Neural cell (in vitro differentiated cells): ENCODE data around the gene NKPD1. TPM values are rescaled to one million over a fixed set of nuclear protein-coding genes. Genes with fewer than 3 reads are reported as not detected.

Experiments
- H2AFZ ChIP-seq: fragments of 200-600, 300-800 bp; sonication (generic), shearing (Covaris generic); 2 replicates; pipeline ENCODE4 v1.6.0; 2014; ENCODE audit warnings: low read depth, mild to moderate bottlenecking, antibody characterized with exemption, low read length, moderate library complexity
- H3F3A ChIP-seq: fragments of 200-600 bp; shearing (Covaris generic); 2 replicates; pipeline ENCODE4 v1.6.1; 2016; ENCODE audit warnings: mild to moderate bottlenecking, moderate library complexity, mixed read lengths, antibody characterized with exemption, low read length; ENCODE audit not compliant: insufficient read depth, poor library complexity, severe bottlenecking
- H3K27ac ChIP-seq: fragments of 200-600, 300-800 bp; sonication (generic), shearing (Covaris generic); 2 replicates; pipeline ENCODE4 v1.5.1; 2014; ENCODE audit warnings: mild to moderate bottlenecking, low read length, moderate library complexity
- H3K27me3 ChIP-seq: fragments of 300-800, 200-600 bp; sonication (generic), shearing (Covaris generic); 2 replicates; pipeline ENCODE4 v1.6.0; 2014; ENCODE audit warnings: mild to moderate bottlenecking, low read depth, low read length, moderate library complexity; ENCODE audit not compliant: insufficient read depth
- H3K36me3 ChIP-seq: fragments of 300-800, 200-600 bp; sonication (generic), shearing (Covaris generic); 2 replicates; pipeline ENCODE4 v1.5.1; 2014; ENCODE audit warnings: mild to moderate bottlenecking, antibody characterized with exemption, low read length, moderate library complexity; ENCODE audit not compliant: insufficient read depth
- H3K4me2 ChIP-seq: fragments of 300-800, 200-600 bp; sonication (generic), shearing (Covaris generic); 2 replicates; pipeline ENCODE4 v1.6.0; 2014; ENCODE audit warnings: mild to moderate bottlenecking, low read length
- H3K4me3 ChIP-seq: fragments of 300-800, 200-600 bp; sonication (generic), shearing (Covaris generic); 2 replicates; pipeline ENCODE4 v1.5.1; 2014; ENCODE audit warnings: mild to moderate bottlenecking, low read length, moderate library complexity
- H3K79me2 ChIP-seq: fragments of 200-600 bp; shearing (Covaris generic); replicated peaks from 2 replicates; pipeline ENCODE4 v1.6.0; 2014; ENCODE audit warnings: mild to moderate bottlenecking, low read length, moderate library complexity; ENCODE audit not compliant: insufficient read depth
- H3K9ac ChIP-seq: fragments of 300-800, 200-600 bp; sonication (generic), shearing (Covaris generic); 2 replicates; pipeline ENCODE4 v1.6.1; 2016; ENCODE audit warnings: mild to moderate bottlenecking, low read length, mixed read lengths
- H3K9me2 ChIP-seq: fragments of 200-600 bp; shearing (Covaris generic); 2 replicates; pipeline ENCODE4 v1.6.1; 2016; ENCODE audit warnings: mild to moderate bottlenecking, low read length, mixed read lengths; ENCODE audit not compliant: insufficient read depth
- H3K9me3 ChIP-seq: fragments of 200-600, 300-800 bp; sonication (generic), shearing (Covaris generic); 2 replicates; pipeline ENCODE4 v1.6.1; 2016; ENCODE audit warnings: mild to moderate bottlenecking, mixed run types, low read length, moderate library complexity, mixed read lengths
- H4K20me1 ChIP-seq: fragments of 200-600 bp; shearing (Covaris generic); 2 replicates; pipeline ENCODE4 v1.6.1; 2016; ENCODE audit warnings: mild to moderate bottlenecking, mixed run types; ENCODE audit not compliant: insufficient read depth
- EP300 ChIP-seq: fragments of 450-650 bp; conservative IDR thresholded peaks from 2 replicates; pipeline ENCODE4 v1.6.1; 2014; ENCODE audit warnings: antibody characterized with exemption, mild to moderate bottlenecking, moderate library complexity; ENCODE audit not compliant: poor library complexity, severe bottlenecking
- EZH2 ChIP-seq: fragments of 200-600, 300-800 bp; shearing (Covaris generic), sonication (generic); IDR thresholded peaks from 2 replicates; pipeline ENCODE4 v1.6.1; 2014; ENCODE audit warnings: antibody characterized with exemption, low read length, borderline replicate concordance, mild to moderate bottlenecking; ENCODE audit not compliant: insufficient read depth, poor library complexity, severe bottlenecking
- MXI1 ChIP-seq: fragments of 450-650 bp; conservative IDR thresholded peaks from 2 replicates; pipeline ENCODE4 v1.6.1; 2014; ENCODE audit warnings: antibody characterized with exemption, mild to moderate bottlenecking; ENCODE audit not compliant: poor library complexity, severe bottlenecking
- POLR2AphosphoS5 ChIP-seq: IDR thresholded peaks from 2 replicates; pipeline ENCODE4 v1.6.1; 2012
- RAD21 ChIP-seq: fragments of 450-650 bp; conservative IDR thresholded peaks from 2 replicates; pipeline ENCODE4 v1.6.1; 2014; ENCODE audit warnings: antibody characterized with exemption, mild to moderate bottlenecking, moderate library complexity
- SMC3 ChIP-seq: fragments of 450-650 bp; conservative IDR thresholded peaks from 2 replicates; pipeline ENCODE4 v1.6.1; 2014; ENCODE audit warnings: antibody characterized with exemption, mild to moderate bottlenecking, moderate library complexity; ENCODE audit not compliant: poor library complexity
- TAF1 ChIP-seq: IDR thresholded peaks from 2 replicates; pipeline ENCODE4 v1.6.1; 2012; ENCODE audit warnings: low read depth
- polyA plus RNA-seq: library from polyadenylated mRNA; depleted of rRNA; stranded (reverse); fragments of >200 nt; gene quantifications from 2 replicates; pipeline ENCODE4 v1.2.3, GENCODE V29; 2014
- TF ChIP-seq, protein P1 (sequence below): IDR thresholded peaks from 2 replicates; pipeline ENCODE4 v1.6.1; 2012; ENCODE audit warnings: borderline replicate concordance
- TF ChIP-seq, protein P2 (sequence below): fragments of 450-650 bp; IDR thresholded peaks from 2 replicates; pipeline ENCODE4 v1.5.1; 2014; ENCODE audit warnings: antibody characterized with exemption, mild to moderate bottlenecking, moderate library complexity; ENCODE audit not compliant: poor library complexity, severe bottlenecking

NKPD1 gene
- polyA plus RNA-seq, 1 donor from 2014 or later, result 2.8 TPM

DNA sequence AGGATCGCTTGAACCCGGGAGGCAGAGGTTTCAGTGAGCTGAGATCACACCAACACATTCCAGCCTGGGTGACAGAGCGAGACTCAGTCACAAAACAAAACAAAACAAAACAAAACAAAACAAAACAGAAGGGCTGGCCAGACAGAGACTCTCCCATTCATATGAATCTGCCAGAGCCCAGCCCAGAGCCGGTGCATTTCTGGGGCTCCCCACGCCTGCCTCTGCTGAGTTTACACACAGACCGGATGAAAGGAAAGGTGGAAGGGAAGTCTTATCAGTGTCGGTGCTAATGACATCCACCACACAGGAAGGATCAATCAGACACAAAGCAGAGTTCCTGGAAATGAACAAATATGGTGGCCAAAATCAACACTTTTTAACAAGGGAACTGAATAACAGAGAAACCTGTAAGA, 10.4 kb upstream of the NKPD1 start:
- Histone ChIP-seq H3K9me3 (no peaks in the 10 kb centered on the region), H2AFZ (no peak overlapping the region), H3K27me3 (no peaks in the 10 kb centered on the region), H3F3A (no peaks in the 10 kb centered on the region), H3K9me2 (no peaks in the 10 kb centered on the region), H3K27ac (no peak overlapping the region), H4K20me1 (no peaks in the 10 kb centered on the region), H3K4me3 (no peak overlapping the region), H3K9ac (no peak overlapping the region), H3K4me2 (no peak overlapping the region), H3K36me3 (no peaks in the 10 kb centered on the region), H3K79me2 (no peaks in the 10 kb centered on the region)
- TF ChIP-seq POLR2AphosphoS5, result no peak
- TF ChIP-seq EZH2, result no peak
- no peak for TF ChIP-seq TAF1
- TF ChIP-seq, protein P1, sequence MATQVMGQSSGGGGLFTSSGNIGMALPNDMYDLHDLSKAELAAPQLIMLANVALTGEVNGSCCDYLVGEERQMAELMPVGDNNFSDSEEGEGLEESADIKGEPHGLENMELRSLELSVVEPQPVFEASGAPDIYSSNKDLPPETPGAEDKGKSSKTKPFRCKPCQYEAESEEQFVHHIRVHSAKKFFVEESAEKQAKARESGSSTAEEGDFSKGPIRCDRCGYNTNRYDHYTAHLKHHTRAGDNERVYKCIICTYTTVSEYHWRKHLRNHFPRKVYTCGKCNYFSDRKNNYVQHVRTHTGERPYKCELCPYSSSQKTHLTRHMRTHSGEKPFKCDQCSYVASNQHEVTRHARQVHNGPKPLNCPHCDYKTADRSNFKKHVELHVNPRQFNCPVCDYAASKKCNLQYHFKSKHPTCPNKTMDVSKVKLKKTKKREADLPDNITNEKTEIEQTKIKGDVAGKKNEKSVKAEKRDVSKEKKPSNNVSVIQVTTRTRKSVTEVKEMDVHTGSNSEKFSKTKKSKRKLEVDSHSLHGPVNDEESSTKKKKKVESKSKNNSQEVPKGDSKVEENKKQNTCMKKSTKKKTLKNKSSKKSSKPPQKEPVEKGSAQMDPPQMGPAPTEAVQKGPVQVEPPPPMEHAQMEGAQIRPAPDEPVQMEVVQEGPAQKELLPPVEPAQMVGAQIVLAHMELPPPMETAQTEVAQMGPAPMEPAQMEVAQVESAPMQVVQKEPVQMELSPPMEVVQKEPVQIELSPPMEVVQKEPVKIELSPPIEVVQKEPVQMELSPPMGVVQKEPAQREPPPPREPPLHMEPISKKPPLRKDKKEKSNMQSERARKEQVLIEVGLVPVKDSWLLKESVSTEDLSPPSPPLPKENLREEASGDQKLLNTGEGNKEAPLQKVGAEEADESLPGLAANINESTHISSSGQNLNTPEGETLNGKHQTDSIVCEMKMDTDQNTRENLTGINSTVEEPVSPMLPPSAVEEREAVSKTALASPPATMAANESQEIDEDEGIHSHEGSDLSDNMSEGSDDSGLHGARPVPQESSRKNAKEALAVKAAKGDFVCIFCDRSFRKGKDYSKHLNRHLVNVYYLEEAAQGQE, result no peak
- TF ChIP-seq MXI1, result no peak
- TF ChIP-seq EP300, result no peak
- no peak for TF ChIP-seq SMC3
- TF ChIP-seq RAD21, result no peak
- TF ChIP-seq, protein P2, sequence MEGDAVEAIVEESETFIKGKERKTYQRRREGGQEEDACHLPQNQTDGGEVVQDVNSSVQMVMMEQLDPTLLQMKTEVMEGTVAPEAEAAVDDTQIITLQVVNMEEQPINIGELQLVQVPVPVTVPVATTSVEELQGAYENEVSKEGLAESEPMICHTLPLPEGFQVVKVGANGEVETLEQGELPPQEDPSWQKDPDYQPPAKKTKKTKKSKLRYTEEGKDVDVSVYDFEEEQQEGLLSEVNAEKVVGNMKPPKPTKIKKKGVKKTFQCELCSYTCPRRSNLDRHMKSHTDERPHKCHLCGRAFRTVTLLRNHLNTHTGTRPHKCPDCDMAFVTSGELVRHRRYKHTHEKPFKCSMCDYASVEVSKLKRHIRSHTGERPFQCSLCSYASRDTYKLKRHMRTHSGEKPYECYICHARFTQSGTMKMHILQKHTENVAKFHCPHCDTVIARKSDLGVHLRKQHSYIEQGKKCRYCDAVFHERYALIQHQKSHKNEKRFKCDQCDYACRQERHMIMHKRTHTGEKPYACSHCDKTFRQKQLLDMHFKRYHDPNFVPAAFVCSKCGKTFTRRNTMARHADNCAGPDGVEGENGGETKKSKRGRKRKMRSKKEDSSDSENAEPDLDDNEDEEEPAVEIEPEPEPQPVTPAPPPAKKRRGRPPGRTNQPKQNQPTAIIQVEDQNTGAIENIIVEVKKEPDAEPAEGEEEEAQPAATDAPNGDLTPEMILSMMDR, result no peak

DNA sequence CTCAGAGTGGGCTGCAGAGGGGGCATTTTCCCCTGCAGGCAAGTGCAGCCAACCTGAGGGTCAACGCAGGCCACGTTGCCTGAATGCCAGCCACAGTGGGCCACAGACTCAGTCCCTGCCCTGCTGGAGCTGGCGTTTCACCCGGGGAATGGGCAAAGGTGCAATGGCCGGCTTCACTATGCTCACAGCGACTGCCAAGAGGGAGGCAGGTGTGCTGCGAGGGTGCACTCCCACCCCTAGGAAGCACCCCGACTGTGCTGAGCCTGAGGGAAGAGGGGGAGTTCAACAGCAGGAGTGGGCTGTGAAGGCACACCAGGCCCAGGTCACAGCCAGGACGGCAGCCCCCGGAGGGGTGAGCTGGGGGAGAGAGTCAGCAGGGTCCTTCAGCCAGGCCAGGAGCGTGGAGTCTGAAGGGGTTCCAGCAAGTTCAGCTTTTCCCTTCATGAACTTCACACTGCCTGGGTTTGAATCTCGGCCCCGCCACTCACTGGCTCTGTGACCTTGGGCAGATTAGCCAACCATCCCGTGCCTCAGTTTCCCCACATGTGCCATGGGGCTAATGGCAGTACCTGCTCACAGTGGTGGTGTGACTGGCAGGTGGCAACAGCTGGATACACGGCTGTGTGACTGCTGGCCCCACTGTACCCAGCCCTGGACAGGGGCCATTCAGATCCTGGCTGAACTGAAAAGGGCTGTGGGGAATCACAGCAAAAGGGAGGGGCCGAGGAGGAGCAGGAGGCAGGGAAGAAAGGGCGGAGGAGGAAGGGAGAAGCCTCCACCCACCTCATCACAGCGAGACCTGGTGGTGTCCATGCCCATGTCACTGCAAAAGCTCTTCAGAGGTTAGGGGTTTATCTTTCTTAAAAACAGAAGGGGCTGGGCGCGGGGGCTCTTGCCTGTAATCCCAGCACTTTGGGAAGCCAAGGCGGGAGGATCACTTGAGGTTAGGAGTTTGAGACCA, 9.6 kb upstream of the NKPD1 start:
- no peak overlapping the region for H3K4me2 ChIP-seq
- no peak overlapping the region for H3K27ac ChIP-seq
- H4K20me1 ChIP-seq, result no peaks in the 10 kb centered on the region
- H3K79me2 ChIP-seq, result no peaks in the 10 kb centered on the region
- no peaks in the 10 kb centered on the region for H3K9me2 ChIP-seq
- no peak overlapping the region for H3K4me3 ChIP-seq
- TF ChIP-seq SMC3 (no peak), TAF1 (no peak), EP300 (no peak), RAD21 (no peak), POLR2AphosphoS5 (no peak), MXI1 (no peak), EZH2 (no peak)
- TF ChIP-seq, protein P2, result no peak
- TF ChIP-seq, protein P1, result no peak
- no peak overlapping the region for H3K9ac ChIP-seq
- no peaks in the 10 kb centered on the region for H3K36me3 ChIP-seq
- H3K27me3 ChIP-seq, result no peaks in the 10 kb centered on the region
- no peaks in the 10 kb centered on the region for H3K9me3 ChIP-seq
- no peaks in the 10 kb centered on the region for H3F3A ChIP-seq
- no peak overlapping the region for H2AFZ ChIP-seq
